22Rv1 (cell line): ENCODE measurements around the gene TSPAN33.

Experiments
- ZFX ChIP-seq: fragments of 450-650 bp; IDR thresholded peaks from 2 replicates; pipeline ENCODE4 v1.6.1; 2017; ENCODE audit warnings: antibody characterized with exemption, borderline replicate concordance
- TF ChIP-seq, protein P1 (sequence below): fragments of 450-650 bp; IDR thresholded peaks from 2 replicates; pipeline ENCODE4 v1.5.1; 2017; ENCODE audit warnings: mild to moderate bottlenecking

DNA sequence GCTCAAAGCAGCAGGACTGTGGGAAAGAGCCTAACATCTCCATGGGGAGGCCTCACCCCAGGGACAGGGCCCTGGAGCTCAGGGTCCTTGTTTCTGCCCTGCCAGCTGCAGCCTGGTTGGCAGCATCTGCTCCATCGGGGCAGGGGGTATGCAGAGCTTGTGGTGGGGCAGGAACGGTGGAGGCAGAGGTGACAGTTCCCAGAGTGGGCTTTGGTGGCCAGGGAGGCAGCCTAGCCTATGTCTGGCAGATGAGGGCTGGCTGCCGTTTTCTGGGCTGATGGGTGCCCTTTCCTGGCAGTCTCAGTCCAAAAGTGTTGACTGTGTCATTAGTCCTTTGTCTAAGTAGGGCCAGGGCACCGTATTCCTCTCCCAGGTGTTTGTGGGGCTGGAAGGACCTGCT lies 68.1 kb downstream of the TSPAN33 start:
- TF ChIP-seq, protein P1, sequence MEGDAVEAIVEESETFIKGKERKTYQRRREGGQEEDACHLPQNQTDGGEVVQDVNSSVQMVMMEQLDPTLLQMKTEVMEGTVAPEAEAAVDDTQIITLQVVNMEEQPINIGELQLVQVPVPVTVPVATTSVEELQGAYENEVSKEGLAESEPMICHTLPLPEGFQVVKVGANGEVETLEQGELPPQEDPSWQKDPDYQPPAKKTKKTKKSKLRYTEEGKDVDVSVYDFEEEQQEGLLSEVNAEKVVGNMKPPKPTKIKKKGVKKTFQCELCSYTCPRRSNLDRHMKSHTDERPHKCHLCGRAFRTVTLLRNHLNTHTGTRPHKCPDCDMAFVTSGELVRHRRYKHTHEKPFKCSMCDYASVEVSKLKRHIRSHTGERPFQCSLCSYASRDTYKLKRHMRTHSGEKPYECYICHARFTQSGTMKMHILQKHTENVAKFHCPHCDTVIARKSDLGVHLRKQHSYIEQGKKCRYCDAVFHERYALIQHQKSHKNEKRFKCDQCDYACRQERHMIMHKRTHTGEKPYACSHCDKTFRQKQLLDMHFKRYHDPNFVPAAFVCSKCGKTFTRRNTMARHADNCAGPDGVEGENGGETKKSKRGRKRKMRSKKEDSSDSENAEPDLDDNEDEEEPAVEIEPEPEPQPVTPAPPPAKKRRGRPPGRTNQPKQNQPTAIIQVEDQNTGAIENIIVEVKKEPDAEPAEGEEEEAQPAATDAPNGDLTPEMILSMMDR = no peak
- TF ChIP-seq ZFX = no peak
